Measurements from ENCODE around the gene XCL1. TPM values are rescaled to one million over a fixed set of nuclear protein-coding genes. Genes with fewer than 3 reads are reported as not detected.

XCL1 gene
- total RNA-seq, 1 experiment from 2014 or later: not detected

DNA sequence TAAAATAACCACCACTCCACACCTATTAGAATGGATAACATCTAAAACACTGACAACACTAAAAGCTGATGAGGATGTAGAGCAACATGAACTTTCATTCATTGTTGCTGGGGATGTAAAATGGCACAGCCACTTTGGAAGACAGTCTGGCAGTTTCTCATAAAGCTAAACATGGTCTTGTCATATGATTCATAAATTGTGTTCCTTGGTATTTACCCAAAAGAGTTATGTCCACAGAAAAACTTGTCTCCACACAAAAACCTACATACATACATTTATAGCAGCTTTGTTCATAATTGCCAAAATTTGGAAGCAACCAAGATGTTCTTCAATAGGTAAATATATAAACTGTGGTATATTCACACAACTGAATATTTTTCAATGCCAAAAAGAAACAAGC, 16.0 kb upstream of the XCL1 start:
- H3K4me1 ChIP-seq (ENCODE audit: control insufficient read depth, insufficient read depth, low read length): no peaks in the 10 kb centered on the region
- in situ Hi-C loops (cut with HindIII; ENCODE audit: low pct_unique_long_range_greater_than_20kb, low sequenced_read_pairs) (no loop called here), intact Hi-C loops (cut with micrococcal nuclease; ENCODE audit: unreplicated experiment) (no loop called here)
- no peaks in the 10 kb centered on the region for H3K27me3 ChIP-seq (ENCODE audit: control insufficient read depth, insufficient read depth, low read length)
- POLR2A ChIA-PET: no interaction called here
- TF ChIP-seq SIN3A (IDR thresholded peaks at IDR 0.05; ENCODE audit: borderline replicate concordance, insufficient read depth, low read depth, low read length): no peak
- TF ChIP-seq, protein P1, sequence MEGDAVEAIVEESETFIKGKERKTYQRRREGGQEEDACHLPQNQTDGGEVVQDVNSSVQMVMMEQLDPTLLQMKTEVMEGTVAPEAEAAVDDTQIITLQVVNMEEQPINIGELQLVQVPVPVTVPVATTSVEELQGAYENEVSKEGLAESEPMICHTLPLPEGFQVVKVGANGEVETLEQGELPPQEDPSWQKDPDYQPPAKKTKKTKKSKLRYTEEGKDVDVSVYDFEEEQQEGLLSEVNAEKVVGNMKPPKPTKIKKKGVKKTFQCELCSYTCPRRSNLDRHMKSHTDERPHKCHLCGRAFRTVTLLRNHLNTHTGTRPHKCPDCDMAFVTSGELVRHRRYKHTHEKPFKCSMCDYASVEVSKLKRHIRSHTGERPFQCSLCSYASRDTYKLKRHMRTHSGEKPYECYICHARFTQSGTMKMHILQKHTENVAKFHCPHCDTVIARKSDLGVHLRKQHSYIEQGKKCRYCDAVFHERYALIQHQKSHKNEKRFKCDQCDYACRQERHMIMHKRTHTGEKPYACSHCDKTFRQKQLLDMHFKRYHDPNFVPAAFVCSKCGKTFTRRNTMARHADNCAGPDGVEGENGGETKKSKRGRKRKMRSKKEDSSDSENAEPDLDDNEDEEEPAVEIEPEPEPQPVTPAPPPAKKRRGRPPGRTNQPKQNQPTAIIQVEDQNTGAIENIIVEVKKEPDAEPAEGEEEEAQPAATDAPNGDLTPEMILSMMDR (IDR thresholded peaks at IDR 0.05): no peak
- no peak for TF ChIP-seq POLR2AphosphoS5 (IDR thresholded peaks at IDR 0.05; ENCODE audit: low read depth, low read length)
- TF ChIP-seq TCF7L2 (IDR thresholded peaks at IDR 0.05; ENCODE audit: low read depth, low read length): no peak
- TF ChIP-seq, protein P2, sequence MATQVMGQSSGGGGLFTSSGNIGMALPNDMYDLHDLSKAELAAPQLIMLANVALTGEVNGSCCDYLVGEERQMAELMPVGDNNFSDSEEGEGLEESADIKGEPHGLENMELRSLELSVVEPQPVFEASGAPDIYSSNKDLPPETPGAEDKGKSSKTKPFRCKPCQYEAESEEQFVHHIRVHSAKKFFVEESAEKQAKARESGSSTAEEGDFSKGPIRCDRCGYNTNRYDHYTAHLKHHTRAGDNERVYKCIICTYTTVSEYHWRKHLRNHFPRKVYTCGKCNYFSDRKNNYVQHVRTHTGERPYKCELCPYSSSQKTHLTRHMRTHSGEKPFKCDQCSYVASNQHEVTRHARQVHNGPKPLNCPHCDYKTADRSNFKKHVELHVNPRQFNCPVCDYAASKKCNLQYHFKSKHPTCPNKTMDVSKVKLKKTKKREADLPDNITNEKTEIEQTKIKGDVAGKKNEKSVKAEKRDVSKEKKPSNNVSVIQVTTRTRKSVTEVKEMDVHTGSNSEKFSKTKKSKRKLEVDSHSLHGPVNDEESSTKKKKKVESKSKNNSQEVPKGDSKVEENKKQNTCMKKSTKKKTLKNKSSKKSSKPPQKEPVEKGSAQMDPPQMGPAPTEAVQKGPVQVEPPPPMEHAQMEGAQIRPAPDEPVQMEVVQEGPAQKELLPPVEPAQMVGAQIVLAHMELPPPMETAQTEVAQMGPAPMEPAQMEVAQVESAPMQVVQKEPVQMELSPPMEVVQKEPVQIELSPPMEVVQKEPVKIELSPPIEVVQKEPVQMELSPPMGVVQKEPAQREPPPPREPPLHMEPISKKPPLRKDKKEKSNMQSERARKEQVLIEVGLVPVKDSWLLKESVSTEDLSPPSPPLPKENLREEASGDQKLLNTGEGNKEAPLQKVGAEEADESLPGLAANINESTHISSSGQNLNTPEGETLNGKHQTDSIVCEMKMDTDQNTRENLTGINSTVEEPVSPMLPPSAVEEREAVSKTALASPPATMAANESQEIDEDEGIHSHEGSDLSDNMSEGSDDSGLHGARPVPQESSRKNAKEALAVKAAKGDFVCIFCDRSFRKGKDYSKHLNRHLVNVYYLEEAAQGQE (IDR thresholded peaks at IDR 0.05; ENCODE audit: insufficient read depth in 1 of 2, low read depth in 2 of 2, low read length in 1 of 2): no peak
- DNase-seq (ENCODE audit: low read depth, low spot score) (no peak), ATAC-seq (no peak)
- H3K27ac ChIP-seq (ENCODE audit: low read length): no peak overlapping the region
- CTCF ChIA-PET: no interaction called here
- H3K4me3 ChIP-seq (ENCODE audit: low read depth in 2 of 2, low read length in 2 of 2): no peak overlapping the region
- no peaks in the 10 kb centered on the region for H3K9me3 ChIP-seq (ENCODE audit: control insufficient read depth, insufficient read depth, low read depth, low read length)
- no TSS peak for BruUV-seq (replicated peaks)
- H3K36me3 ChIP-seq (ENCODE audit: control insufficient read depth, insufficient read depth, low read length): no peaks in the 10 kb centered on the region

DNA sequence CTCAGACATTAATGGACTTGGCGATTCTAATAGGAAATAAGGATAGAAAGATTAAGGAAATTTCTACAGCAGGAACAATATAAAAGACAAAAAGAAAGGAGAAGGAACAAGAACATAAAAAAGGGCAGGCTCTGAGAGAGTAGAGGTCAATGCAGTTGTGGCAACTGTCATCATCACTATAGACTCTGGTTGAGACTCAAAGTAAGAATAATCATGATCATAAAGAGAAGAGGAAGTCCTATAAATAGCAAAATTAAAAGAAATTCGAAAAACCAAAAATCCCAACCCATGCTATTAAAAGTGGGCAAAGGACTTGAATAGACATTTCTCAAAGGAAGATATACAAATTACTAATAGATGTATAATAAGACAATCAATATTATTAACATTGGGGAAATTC, 14.4 kb upstream of the XCL1 start:
- no peak for DNase-seq (ENCODE audit: low read depth, low spot score)
- no peak overlapping the region for H3K4me3 ChIP-seq (ENCODE audit: low read depth in 2 of 2, low read length in 2 of 2)
- no peaks in the 10 kb centered on the region for H3K9me3 ChIP-seq (ENCODE audit: control insufficient read depth, insufficient read depth, low read depth, low read length)
- H3K4me1 ChIP-seq (ENCODE audit: control insufficient read depth, insufficient read depth, low read length): no peaks in the 10 kb centered on the region
- in situ Hi-C loops (cut with HindIII; ENCODE audit: low pct_unique_long_range_greater_than_20kb, low sequenced_read_pairs) (no loop called here), intact Hi-C loops (cut with micrococcal nuclease; ENCODE audit: unreplicated experiment) (no loop called here)
- no peak for TF ChIP-seq TCF7L2 (IDR thresholded peaks at IDR 0.05; ENCODE audit: low read depth, low read length)
- TF ChIP-seq, protein P2 (IDR thresholded peaks at IDR 0.05; ENCODE audit: insufficient read depth in 1 of 2, low read depth in 2 of 2, low read length in 1 of 2): no peak
- TF ChIP-seq SIN3A (IDR thresholded peaks at IDR 0.05; ENCODE audit: borderline replicate concordance, insufficient read depth, low read depth, low read length): no peak
- no peak for TF ChIP-seq POLR2AphosphoS5 (IDR thresholded peaks at IDR 0.05; ENCODE audit: low read depth, low read length)
- TF ChIP-seq, protein P1 (IDR thresholded peaks at IDR 0.05): no peak
- ATAC-seq: no peak
- POLR2A ChIA-PET: no interaction called here
- CTCF ChIA-PET: no interaction called here
- no peak overlapping the region for H3K27ac ChIP-seq (ENCODE audit: low read length)
- BruUV-seq (replicated peaks): no TSS peak
- H3K27me3 ChIP-seq (ENCODE audit: control insufficient read depth, insufficient read depth, low read length): peaks cover 4% of the 10 kb centered on the region; the same call in 1 of the 2 replicates
- H3K36me3 ChIP-seq (ENCODE audit: control insufficient read depth, insufficient read depth, low read length): no peaks in the 10 kb centered on the region
